A673 (cell line): ENCODE results near the gene DMAC2L. TPM values are rescaled to one million over a fixed set of nuclear protein-coding genes. Genes with fewer than 3 reads are reported as not detected.
A peak's percentile ranks its signal among the peaks of the same experiment; 100 is the strongest.

ENCODE experiments used
- BruUV-seq: library from RNA; stranded (reverse); fragments of 400-500 nt; replicated peaks from 2 replicates; lab custom pipeline; 2021; lab: Mats Ljungman, UMichigan
- CTCF ChIA-PET: fragments of 300-600 bp; sonication (Branson Sonifier 250); formaldehyde crosslinking; loops from one replicate; lab custom pipeline; 2022; ENCODE audit warnings: antibody characterized with exemption; lab: Charles Lee
- POLR2A ChIA-PET: fragments of 300-600 bp; sonication (Branson Sonifier 250); formaldehyde crosslinking; loops from one replicate; lab custom pipeline; 2022; ENCODE audit warnings: antibody characterized with exemption; ENCODE audit not compliant: low non-redundant PET; lab: Charles Lee
- DNase-seq: peaks from one replicate; pipeline ENCODE4 v3.0.0-alpha.2; 2015; ENCODE audit warnings: low spot score
- H3K27ac ChIP-seq: fragments of 200-600 bp; sonication (generic); 2 replicates; pipeline ENCODE4 v1.5.1; 2016; ENCODE audit warnings: mixed run types, low read depth, mild to moderate bottlenecking, mixed read lengths, antibody characterized with exemption, low read length; ENCODE audit not compliant: poor library complexity, severe bottlenecking
- H3K27me3 ChIP-seq: fragments of 200-600 bp; sonication (generic); replicated peaks from 2 replicates; pipeline ENCODE4 v1.6.1; 2017; ENCODE audit warnings: mixed run types, low read depth, mild to moderate bottlenecking, mixed read lengths, antibody characterized with exemption, low read length; ENCODE audit not compliant: insufficient read depth, poor library complexity
- H3K36me3 ChIP-seq: fragments of 200-600 bp; sonication (generic); 2 replicates; pipeline ENCODE4 v1.6.1; 2016; ENCODE audit warnings: mixed run types, mild to moderate bottlenecking, mixed read lengths, antibody characterized with exemption, low read length; ENCODE audit not compliant: insufficient read depth, poor library complexity, severe bottlenecking
- H3K4me1 ChIP-seq: fragments of 200-600 bp; sonication (generic); 2 replicates; pipeline ENCODE4 v1.6.1; 2017; ENCODE audit warnings: mixed run types, mild to moderate bottlenecking, mixed read lengths, antibody characterized with exemption, low read length; ENCODE audit not compliant: insufficient read depth, poor library complexity, severe bottlenecking
- H3K4me3 ChIP-seq: fragments of 200-600 bp; sonication (generic); 2 replicates; pipeline ENCODE4 v1.5.1; 2016; ENCODE audit warnings: low read depth, mixed run types, mild to moderate bottlenecking, mixed read lengths, low read length; ENCODE audit not compliant: poor library complexity, severe bottlenecking
- H3K9me3 ChIP-seq: fragments of 200-600 bp; sonication (generic); 2 replicates; pipeline ENCODE4 v1.6.1; 2016; ENCODE audit warnings: mixed run types, low read depth, mild to moderate bottlenecking, mixed read lengths, antibody characterized with exemption, low read length; ENCODE audit not compliant: poor library complexity, severe bottlenecking
- EZH2 ChIP-seq: fragments of 200-600 bp; sonication (generic); IDR thresholded peaks from 2 replicates; pipeline ENCODE4 v1.6.1; 2017; ENCODE audit warnings: borderline replicate concordance, low read depth, mild to moderate bottlenecking, mixed read lengths, antibody characterized with exemption, low read length; ENCODE audit not compliant: poor library complexity, severe bottlenecking
- intact Hi-C: fragments of 100-400 bp; cut with micrococcal nuclease; formaldehyde crosslinking; loops from one replicate; pipeline ENCODE4 v1.10.0; 2022; ENCODE audit not compliant: unreplicated experiment
- total RNA-seq: library from RNA; stranded (reverse); gene quantifications from 2 replicates; pipeline ENCODE4 v1.2.3, GENCODE V29; 2021
- TF ChIP-seq, protein P1 (sequence below): fragments of 300-800, 200-600 bp; sonication (generic); conservative IDR thresholded peaks from 2 replicates; pipeline ENCODE4 v1.5.1; 2017; ENCODE audit warnings: low read depth, mild to moderate bottlenecking, antibody characterized with exemption, low read length, moderate library complexity, mixed read lengths

DMAC2L gene
- total RNA-seq, 1 experiment from 2014 or later, result 18.4 TPM

DNA sequence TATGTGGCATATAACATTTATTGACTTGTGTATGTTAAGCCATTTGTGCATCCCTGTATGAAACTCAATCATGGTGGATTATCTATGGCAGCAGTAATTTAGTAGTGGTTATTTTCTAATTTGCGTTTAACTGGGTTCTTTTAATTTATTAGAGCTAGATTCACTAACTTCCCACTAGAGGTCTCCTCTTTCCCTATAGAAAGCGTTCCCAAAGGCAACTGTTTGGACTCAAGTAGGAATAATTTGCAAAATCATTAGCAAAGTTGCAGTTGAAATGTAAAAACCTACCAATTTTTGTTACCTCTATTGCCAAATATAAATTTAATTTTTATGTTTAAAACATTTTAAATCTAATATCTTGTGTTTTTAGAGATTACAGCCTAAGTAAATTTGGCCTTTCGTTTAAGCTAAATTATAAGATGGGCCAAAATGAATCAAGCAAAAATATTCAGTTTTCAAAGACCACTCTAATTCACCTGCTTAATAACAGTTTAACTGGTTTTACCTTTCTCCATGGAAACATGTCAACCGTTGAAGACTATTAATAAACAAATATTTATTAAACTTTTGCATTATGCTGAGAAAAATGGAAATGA is 6.0 kb downstream of the DMAC2L start:
- no peak for TF ChIP-seq EZH2
- TF ChIP-seq, protein P1, sequence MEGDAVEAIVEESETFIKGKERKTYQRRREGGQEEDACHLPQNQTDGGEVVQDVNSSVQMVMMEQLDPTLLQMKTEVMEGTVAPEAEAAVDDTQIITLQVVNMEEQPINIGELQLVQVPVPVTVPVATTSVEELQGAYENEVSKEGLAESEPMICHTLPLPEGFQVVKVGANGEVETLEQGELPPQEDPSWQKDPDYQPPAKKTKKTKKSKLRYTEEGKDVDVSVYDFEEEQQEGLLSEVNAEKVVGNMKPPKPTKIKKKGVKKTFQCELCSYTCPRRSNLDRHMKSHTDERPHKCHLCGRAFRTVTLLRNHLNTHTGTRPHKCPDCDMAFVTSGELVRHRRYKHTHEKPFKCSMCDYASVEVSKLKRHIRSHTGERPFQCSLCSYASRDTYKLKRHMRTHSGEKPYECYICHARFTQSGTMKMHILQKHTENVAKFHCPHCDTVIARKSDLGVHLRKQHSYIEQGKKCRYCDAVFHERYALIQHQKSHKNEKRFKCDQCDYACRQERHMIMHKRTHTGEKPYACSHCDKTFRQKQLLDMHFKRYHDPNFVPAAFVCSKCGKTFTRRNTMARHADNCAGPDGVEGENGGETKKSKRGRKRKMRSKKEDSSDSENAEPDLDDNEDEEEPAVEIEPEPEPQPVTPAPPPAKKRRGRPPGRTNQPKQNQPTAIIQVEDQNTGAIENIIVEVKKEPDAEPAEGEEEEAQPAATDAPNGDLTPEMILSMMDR, result peak; percentile 67
- POLR2A ChIA-PET, result no interaction called here
- H3K27ac ChIP-seq, result no peak overlapping the region
- intact Hi-C loops, result no loop called here
- peaks cover 3% of the 10 kb centered on the region for H3K4me1 ChIP-seq
- peaks cover 6% of the 10 kb centered on the region for H3K36me3 ChIP-seq
- peak; percentile 44 for DNase-seq
- H3K27me3 ChIP-seq, result no peaks in the 10 kb centered on the region
- BruUV-seq, result no TSS peak
- CTCF ChIA-PET, result interaction anchor here (0.6 to 1.0 kb wide), 3 partner anchors 84 to 210 kb away, joined by 3 to 5 read pairs (median 3); no protein-coding TSS in a partner anchor
- no peaks in the 10 kb centered on the region for H3K9me3 ChIP-seq
- H3K4me3 ChIP-seq, result no peak overlapping the region

DNA sequence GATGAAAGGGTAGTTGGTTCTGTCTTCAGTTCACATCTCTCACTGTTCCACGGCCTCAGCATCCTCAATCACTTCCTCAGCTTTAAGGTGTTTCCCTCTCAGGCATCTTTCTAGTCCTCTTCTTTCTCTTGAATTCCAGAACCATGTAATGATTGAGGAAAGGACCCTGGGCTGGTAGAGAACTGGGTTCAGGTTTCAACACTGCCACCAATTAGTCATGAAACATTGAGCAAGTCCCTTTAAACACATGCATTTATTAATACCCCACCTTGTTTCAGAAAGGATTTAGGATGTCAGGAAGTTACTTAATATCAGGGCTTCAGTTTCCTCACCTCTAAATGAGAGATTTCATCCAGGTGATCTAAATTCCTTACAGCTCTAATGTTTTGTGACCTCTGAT is 7.2 kb downstream of the DMAC2L start:
- peaks cover 10% of the 10 kb centered on the region for H3K36me3 ChIP-seq
- CTCF ChIA-PET, result no interaction called here
- POLR2A ChIA-PET, result no interaction called here
- intact Hi-C loops, result no loop called here
- H3K4me3 ChIP-seq, result no peak overlapping the region
- no peaks in the 10 kb centered on the region for H3K27me3 ChIP-seq
- TF ChIP-seq, protein P1, result no peak
- no peaks in the 10 kb centered on the region for H3K9me3 ChIP-seq
- no peak for DNase-seq
- H3K27ac ChIP-seq, result no peak overlapping the region
- no peaks in the 10 kb centered on the region for H3K4me1 ChIP-seq
- BruUV-seq, result no TSS peak

DNA sequence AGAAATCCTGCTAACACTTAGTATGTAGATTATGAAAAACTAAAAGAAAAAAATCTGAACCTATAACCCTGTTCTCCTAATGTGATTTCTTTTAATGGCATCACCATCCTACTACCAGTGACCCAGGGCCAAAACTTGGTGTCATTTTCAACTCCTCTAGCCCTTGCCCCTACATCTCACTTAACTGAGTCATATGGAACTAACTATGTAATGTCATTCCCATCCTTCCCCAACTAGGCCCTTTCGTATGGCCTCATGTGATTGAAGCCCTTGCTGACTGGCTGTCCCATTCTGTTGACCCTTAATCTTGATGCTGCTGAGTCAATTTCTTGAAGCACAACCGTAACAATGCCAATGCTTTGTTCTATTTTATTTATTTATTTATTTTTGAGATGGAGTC is 7.6 kb downstream of the DMAC2L start:
- Histone ChIP-seq H3K27me3 (no peaks in the 10 kb centered on the region), H3K9me3 (no peaks in the 10 kb centered on the region), H3K27ac (no peak overlapping the region), H3K4me1 (no peaks in the 10 kb centered on the region), H3K36me3 (peaks cover 6% of the 10 kb centered on the region), H3K4me3 (no peak overlapping the region)
- ChIA-PET POLR2A (no interaction called here), CTCF (no interaction called here)
- TF ChIP-seq EZH2, result no peak
- TF ChIP-seq, protein P1, result no peak
- BruUV-seq, result no TSS peak
- intact Hi-C loops, result loop anchor here (5.0 kb wide), 1 partner anchor 458 kb away; no protein-coding TSS in a partner anchor
- DNase-seq, result no peak
